HTR-8/SVneo (cell line): ENCODE measurements around the gene CTNND2.

Experiments used
- DNase-seq: peaks from one replicate; pipeline ENCODE4 v3.0.0; 2011; ENCODE audit warnings: low spot score, mixed read lengths; ENCODE audit not compliant: insufficient read length
- FAIRE-seq: peaks from 2 replicates; lab custom pipeline; 2011; peaks lifted over from hg19 to GRCh38; lab: Jason Lieb, UNC

The CTNND2 gene

DNA sequence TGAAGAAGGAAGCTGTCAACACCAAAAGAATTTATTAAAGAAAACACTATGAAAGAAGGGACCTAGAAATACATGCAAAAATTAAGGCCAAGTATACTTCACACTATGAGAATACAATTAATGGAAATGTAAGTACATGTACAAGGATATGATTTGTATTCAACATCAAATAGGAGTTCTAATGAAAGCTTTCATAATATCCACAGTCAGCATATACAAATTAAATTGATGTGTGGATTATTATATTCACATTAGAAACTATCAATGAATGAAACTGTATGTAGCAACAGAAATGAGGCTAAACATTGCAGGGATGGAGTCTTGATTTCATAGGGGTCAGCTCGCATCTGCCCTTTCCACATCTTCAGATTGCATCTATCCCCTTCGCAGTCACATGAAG, 401.5 kb downstream of the CTNND2 start:
- FAIRE-seq, result no peak
- no peak for DNase-seq

DNA sequence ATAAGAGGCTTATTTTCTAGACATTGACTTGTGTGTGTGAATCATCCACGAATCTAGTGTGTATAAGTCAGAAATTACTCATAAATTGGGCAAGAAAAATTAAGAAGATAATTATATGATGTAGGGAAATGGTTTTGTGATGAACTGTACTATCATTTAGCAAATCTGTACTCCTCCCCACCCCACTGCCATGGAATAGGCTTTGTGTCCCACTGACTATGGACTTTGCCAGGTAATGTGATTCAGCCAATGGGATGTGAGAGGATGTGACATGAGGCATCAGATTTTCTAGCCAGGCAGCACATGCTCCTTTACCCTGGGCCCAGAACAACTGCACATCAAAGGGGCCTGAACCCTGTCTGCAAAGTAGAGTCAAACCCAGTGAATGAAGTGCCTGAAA, 406.6 kb downstream of the CTNND2 start:
- FAIRE-seq (peak; percentile 60), DNase-seq (no peak)

DNA sequence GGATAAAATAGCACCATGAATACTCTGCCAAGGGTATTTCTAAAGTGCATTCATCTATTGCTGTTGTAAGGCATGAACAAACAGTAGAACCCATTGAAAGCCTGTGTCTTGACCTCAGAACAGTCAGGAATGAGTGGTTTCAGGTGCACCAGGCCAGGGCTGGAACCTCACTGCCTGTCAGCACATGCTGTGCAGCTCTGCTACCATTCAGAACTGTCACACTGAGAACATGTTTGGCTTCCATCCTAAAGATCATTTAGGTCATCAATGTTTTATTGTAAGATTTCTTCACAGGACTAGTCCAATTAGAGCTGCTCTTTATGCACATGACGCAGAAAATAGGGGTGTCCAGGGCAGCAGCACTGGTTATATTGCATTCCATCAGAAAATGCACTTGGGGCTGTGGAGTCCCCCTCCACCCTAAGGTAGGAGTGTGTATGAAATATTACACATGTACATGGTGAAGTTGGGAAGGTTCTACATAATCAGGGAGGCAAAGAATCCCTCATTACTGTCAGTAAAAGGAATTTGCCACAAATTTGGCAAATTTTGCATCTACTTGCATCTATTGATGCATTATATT, 408.0 kb downstream of the CTNND2 start:
- FAIRE-seq (no peak), DNase-seq (no peak)

DNA sequence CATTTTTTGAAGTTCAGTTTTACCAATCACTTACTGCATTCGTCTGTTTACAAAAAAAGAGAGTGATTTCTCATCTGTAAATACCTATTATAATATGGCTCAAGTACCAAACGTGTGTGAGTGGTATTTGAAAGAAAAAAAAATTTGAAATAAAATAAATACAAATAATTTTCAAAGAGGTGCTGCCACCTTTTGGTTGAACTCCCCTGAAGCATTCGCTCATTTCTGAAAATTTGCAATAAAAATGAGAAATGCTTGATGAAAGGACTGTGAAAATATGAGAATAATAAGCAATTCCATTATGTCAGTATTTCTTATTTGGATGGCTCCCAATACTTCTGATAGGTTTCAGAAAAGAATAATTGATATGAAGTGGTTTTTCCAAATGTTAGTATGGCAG, 409.9 kb downstream of the CTNND2 start:
- DNase-seq (no peak), FAIRE-seq (no peak)

DNA sequence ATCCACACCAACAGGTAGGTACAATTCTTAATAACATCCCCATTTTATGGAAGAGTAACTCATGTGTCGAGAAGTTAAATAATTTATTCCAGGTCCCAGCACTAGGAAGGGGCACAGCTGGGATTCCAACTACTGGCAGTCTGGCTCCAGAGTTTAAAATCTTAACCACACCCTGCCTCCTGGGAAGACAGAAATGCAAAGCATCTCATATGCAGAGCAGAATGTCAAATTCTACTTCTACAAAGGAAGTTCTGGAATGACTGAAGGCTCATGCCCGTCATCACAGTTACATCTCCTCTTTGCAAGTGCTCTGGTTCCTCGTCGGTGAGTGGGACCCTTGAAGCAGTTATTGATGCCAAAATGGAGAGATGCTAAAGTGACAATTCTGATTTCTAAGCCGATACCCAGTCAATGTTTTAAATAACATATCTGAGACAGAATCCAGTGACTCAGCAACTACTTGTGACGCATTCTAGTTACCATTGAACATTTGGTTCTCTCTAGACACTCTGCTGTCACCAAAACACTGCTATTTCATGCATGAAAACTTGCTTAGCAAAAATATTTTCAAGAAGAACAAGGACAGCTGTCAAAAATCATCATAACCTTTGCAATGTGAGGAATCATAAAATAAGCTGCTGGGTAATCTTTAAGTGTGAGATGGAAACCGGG, 412.7 kb downstream of the CTNND2 start:
- peak; percentile 52 for FAIRE-seq
- no peak for DNase-seq

DNA sequence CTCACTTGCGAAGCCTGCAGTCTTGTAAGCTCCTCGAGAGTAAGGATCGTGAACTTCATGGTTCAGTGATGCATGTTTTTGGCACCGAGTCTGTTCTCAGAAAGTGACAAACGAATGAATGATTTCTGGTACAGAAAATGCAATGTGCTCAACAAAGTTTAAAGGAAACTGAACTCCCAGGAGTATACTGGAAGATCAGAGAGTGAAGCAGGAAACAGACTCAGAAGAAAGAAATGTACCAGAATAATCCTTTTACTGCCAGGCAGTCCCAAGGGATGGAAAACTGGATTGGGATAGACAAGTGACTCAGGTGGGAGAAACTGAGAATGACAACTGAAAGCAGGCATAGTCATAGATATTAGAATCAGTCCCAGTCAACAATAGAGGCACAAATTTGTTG, 420.6 kb downstream of the CTNND2 start:
- peak; percentile 72 for FAIRE-seq
- no peak for DNase-seq

DNA sequence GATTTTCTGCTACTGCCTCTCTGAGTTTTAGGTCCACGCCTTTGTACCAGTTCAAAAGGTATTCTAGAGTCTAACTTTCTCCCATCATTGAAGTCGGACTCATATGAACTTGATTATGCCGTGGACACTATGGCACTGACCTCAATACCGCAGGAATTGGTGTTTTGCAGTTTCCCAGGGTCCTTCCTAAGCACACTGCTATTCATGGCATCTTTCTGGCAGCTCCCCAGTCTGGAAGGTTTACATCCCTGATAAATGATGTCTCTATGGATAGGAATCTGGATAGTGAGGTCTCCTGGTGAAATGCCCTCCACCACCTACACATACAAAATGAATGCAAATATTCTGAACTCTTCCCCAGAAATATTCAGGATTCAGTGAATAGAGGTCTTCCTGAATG, 422.2 kb downstream of the CTNND2 start:
- DNase-seq (no peak), FAIRE-seq (no peak)

DNA sequence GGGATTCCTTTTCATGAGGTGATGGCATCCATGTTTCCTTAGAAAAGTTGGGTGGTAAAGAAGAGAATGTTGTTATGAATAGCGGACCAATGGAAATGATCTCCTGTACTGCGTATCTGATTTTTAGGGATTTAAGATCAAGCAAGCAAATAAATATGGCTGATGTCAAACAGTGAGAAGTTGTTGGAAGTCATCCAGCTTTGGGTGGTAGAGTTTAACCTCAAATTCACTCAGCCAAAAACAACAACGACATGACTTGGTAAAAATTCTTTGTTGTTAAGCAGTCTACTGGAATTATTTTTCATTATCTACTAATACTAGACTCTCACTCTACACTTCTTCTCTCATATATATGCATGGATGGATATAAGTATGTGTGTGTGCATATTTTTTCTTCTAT, 426.5 kb downstream of the CTNND2 start:
- DNase-seq (no peak), FAIRE-seq (no peak)

DNA sequence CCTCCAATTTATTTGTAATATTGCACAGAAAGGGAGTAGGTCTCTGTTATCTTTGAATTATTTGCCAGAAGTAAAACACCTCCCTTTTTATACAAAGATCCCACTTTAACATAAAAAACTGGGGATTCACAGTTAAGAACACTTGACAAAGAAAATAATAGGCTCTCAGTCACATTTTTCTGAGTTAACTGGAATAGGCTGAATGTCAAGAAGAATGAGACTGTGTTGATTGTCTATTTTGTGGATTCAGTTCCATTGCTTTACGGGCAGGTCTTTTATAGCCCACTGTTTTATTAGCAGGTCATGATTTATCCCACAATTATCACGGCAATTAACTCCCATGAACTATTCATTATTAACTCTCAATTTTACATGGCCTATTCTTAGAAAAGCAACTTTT, 427.4 kb downstream of the CTNND2 start:
- no peak for DNase-seq
- no peak for FAIRE-seq

DNA sequence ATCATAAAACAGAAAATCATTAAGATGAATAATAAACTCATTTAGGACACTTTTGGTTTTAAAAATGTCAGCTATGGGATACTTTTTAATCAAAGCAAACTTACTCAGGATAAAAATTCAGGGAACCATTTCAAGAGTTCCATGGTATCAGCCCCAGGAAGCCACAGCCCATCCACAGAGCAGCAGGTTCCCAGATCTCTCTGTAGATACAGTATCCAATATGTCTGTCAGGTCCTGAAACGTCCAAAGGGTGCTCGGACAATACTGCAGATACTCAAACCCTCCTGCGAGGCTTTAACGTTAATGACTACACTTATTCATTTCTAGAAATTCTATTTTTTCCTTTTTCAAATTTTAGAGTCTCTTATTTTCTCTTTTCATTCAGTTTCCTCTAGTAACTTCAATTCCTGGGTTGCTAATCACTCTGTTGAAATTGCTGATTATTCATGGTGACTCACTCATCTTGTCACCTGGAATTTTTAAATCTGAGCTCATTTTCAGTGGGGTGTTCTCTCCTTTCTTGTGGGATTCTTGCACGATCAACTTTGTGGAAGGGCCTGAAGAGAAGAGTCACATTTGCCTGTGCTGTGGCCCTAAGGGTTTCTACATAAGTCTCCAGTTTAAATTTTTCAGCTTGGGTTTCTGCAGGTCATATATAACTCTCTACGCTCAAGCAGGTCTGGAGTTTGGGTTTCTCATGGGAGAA, 435.8 kb downstream of the CTNND2 start:
- DNase-seq, result no peak
- no peak for FAIRE-seq

DNA sequence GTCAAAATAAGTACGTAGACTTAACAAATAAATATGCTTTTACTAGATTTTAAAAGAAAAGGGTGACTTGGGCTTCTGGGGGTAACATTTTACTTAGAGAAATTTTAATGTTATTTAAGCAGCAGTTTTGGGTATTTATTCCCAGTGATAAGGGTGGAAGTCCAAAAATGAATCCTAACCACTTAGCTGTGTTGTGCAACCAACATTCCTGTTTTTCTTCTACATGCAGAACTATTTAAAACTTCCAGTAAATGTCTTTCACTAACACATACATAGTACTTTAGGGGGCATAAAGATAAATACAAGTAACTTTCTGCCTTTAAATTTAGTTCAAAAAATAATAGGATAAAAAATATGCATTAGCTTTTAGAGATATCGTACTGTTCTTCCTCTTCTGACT, 436.7 kb downstream of the CTNND2 start:
- FAIRE-seq (no peak), DNase-seq (no peak)

DNA sequence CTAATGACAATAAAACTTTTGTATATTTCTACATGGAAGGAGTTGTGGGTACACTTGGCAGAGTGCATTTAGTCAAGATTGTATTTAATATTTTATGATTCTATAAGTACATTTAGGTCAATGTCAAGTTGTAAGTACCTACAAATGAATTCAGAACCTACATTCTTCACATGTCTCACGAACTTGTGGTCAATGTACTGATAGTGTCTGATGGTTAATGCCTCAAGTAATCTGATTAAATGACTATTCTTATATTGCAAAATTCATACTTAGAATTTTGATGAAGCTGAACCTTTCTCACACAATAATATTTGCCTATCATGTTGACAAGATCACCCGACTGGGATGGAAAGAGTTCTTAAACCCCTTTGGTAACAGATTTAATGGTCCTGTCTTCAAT, 444.5 kb downstream of the CTNND2 start:
- DNase-seq, result no peak
- FAIRE-seq, result no peak

DNA sequence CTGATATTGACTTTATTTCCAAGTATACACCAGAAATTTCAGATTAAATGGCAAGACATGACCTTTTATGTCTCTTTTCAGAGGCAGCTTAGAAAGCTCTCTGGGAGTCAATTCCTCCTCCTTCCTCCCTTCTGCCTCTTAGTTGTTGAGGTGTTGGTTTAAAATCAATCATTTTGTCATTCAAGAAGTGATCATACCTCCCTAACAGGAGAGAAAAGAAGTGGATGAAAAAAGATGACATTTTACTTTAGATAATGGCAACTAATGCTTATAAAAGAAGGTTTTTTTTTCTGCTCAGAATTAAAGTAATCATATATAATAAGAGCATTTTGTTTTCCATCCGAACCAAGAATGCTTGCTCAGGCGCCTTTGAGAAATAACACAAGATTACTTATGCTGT, 448.7 kb downstream of the CTNND2 start:
- FAIRE-seq (no peak), DNase-seq (no peak)

DNA sequence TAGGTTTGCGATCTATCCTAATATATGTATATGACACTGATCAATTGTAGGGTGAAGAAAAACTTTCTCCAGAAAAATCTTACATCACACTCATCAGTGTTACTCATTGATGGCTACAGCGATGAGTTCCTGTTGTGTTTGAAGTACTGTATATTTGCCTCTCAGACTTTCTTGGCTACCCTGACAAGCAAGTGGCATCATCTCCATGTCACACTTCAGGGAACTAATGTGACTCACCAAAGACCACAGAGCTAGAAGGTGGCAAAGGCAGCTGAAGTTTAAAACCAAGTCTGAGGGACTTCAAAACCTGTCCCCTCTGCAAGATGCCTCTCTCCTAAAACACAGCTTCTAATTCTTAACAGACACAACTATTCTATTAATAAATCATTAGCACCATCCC, 451.4 kb downstream of the CTNND2 start:
- no peak for FAIRE-seq

DNA sequence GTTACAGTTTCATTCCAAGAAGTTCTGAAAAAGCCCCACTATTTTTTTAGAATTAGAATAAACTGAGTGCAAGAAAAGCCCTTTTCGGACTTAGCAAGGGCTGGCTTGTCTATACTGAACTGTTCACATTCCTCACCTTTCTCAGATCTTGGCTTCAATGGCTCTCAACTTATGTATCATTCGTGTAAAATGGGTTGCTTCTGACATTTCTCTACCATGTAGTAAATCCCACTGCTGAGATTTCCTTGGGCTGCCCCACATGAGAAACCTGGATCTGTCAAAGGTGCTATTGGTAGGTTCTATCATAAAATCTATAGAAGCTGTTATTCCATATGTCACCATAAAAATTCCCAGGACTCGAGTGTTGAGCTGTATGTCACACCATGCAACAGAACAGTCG, 454.3 kb downstream of the CTNND2 start:
- DNase-seq (no peak), FAIRE-seq (no peak)

More for the DNA sequence above, 451.4 kb downstream of the CTNND2 start:
- DNase-seq, result no peak

DNA sequence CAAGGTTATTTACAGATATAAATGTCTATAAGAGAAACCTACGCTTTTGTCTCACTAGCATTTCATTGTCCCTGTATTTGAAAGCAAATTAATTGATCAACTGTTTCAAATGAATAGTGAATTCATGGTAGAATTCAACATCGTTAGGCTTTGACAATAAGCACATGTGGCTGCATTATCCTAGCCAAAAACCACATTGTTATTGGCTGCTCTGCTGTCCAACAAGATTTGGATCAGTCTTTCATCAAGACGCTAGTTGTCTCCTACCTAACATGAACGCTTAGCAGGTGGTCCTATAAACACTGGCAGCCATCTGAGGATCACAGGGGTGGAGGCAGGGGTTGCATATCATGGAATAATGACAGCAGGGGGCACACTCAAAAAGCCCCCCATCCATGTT, 455.0 kb downstream of the CTNND2 start:
- FAIRE-seq, result peak; percentile 51

DNA sequence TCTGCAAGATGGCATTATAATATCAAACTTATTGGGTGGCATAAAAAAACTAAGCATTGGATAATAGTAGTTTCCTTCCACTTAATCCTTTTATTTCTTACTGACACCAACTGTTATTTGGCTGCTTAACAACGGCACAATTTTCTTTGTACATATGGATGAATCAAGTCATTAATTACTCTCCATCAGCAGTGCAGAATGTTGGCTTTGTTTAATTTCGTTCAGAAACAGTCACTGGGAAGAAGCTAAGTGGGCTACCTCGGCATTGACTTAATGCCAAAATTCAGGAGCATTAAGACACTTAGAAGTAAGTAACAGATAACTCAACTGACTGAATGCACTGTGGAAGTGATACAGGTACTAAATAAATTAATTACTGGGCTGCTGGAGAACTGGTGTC, 460.4 kb downstream of the CTNND2 start:
- DNase-seq, result no peak
- no peak for FAIRE-seq

More for the DNA sequence above, 455.0 kb downstream of the CTNND2 start:
- no peak for DNase-seq

DNA sequence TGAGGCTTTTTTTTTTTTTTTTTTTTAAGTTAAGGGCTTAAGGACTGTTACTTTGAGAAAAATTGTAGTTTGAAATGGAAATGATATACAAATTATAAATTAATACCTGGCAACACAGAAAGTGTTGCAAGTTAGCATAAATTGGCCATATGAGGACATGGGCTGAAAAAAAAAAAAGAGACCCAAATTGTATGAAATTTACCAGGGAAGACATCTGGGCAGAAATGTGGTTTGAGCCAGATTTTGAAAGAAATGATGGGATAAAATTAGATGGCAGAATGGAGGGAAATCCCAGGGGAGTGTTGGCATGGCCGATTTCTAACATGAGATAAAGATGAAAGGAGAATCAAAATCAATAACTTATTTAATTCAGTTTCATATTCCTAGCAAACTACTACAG, 472.1 kb downstream of the CTNND2 start:
- no peak for FAIRE-seq
- DNase-seq, result no peak

DNA sequence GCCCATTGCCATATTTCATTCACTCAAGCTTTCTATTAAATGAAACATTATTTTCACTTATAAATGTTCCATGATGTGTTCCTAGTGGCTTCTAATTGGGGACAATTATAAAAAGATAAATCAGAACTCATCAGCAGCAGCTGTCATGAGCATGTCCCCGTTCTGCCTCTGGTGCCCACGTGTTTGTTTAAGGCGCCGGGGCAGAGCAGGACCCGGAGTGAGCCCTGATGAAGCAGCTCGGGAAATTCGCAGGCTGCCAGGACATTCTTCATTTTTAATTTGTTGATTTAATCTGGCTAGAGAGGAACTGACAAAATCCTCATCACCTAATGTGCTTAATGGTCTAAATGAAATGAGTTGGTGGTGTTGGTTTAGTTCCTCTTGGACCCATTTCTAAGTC, 475.0 kb downstream of the CTNND2 start:
- DNase-seq, result no peak
- peak; percentile 63 for FAIRE-seq

DNA sequence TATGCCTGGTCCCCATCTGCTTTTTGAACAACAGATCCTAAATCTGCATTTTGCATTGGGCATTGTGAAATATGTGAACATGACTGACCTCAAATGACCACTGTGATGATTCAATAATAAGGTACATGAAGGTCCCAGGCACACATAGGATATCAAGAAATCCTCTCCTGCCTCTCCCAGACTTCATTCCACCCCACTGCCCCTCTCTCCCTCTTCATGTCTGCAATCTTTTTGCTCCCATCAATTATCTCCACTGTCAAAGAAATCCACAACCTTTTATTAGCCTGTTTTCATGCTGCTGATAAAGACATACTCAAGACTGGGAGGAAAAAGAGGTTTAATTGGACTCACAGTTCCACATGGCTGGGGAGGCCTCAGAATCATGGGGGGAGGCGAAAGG, 476.7 kb downstream of the CTNND2 start:
- DNase-seq (no peak), FAIRE-seq (no peak)

DNA sequence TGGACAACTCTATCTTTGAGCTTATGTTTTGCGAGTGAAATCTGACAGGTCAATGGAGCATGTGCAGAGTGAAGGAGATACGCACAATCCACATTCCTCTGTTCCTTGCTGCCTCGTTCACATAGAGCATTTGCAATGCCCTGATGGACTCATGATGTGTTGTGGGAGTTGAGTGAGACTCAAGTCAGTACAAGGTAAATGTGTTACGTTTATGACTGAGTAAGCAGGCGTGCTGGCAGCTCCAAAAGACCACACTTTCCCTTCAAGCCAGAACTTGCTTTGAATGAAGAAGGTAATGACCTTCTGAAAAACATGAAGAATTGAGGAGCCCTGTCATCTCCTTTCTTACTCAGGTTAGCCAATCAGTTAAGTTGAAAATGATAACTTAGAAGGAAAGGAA, 477.8 kb downstream of the CTNND2 start:
- DNase-seq (no peak), FAIRE-seq (peak; percentile 78)

DNA sequence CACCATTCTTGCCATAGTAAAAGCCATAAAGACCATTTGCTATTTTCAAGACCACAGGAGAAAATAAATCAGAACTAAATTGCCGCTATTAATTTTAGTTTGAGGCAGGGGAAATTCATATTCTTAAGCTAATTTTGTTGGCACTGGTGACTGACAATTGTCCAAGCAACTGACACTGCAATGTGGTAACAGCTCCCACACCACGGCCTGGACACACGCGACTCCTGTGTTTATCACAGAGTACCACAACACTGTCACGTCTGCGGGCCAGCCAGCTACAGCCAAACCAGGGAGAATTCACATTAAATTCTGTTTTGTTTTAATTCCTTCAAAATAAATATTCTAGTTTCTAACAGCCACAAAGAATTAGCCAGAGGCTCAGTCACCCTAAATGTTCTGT, 481.9 kb downstream of the CTNND2 start:
- FAIRE-seq (no peak), DNase-seq (no peak)
